Pancreas (tissue), 10 donors: Measurements from ENCODE around the gene C11orf54. TPM values are rescaled to one million over a fixed set of nuclear protein-coding genes. Genes with fewer than 3 reads are reported as not detected.
A peak's percentile ranks its signal among the peaks of the same experiment; 100 is the strongest.

Experiments
- ATAC-seq, 4 donors: fragments of 200-7000 bp; cut with Tn5 transposase; one replicate each; pipeline versions ENCODE4 v1.8.0 to v1.9.1; 2020; ENCODE audit warnings: mild to moderate bottlenecking in 4 of 4, moderate library complexity in 4 of 4
- DNase-seq, 6 donors: peaks; one replicate each; pipeline ENCODE4 v3.0.0-alpha.2; 2020
- FAIRE-seq: peaks from 2 replicates; lab custom pipeline; 2012; peaks lifted over from hg19 to GRCh38; lab: Jason Lieb, UNC
- H3K27ac ChIP-seq, 4 donors: fragments of 200-600 bp; sonication (generic); 1 replicate in 3 of 4; 2 replicates in 1 of 4; pipeline versions ENCODE4 v1.5.0 to v1.8.0; 2020
- H3K27me3 ChIP-seq, 4 donors: fragments of 200-600 bp; one replicate each; pipeline ENCODE4 v1.8.0; 2021
- H3K36me3 ChIP-seq, 3 donors: fragments of 200-600 bp; sonication (generic) in 1 of 3; one replicate each; pipeline versions ENCODE4 v1.5.0 to v1.8.0; 2020 to 2021
- H3K4me1 ChIP-seq, 3 donors: fragments of 200-600 bp; one replicate each; pipeline ENCODE4 v1.8.0; 2021
- H3K4me3 ChIP-seq, 4 donors: fragments of 200-600 bp; sonication (generic) in 2 of 4; one replicate each; pipeline versions ENCODE4 v1.5.0 to v1.8.0; 2020 to 2021
- H3K9me3 ChIP-seq, 4 donors: fragments of 200-600 bp; one replicate each; pipeline ENCODE4 v1.8.0; 2021
- CTCF ChIP-seq, 4 donors: fragments of 200-600 bp; sonication (generic) in 3 of 4; IDR thresholded peaks; one replicate each; pipeline versions ENCODE4 v1.5.0 to v1.8.0; 2021; ENCODE audit warnings: antibody characterized with exemption in 4 of 4
- WGBS, 2 donors: extraction: QIAGEN DNeasy Blood & Tissue Kit; methylation state at CpG; one replicate each; pipeline ENCODE4 v1.1.7; 2013; 5-methylcytosine and 5-hydroxymethylcytosine counted together
- intact Hi-C, 3 donors: fragments of 100-400 bp; cut with DNase I; formaldehyde crosslinking; loops; one replicate each; pipeline versions ENCODE4 v1.11.1 to v1.14.2; 2022
- polyA plus RNA-seq, 2 donors: library from polyadenylated mRNA; stranded (reverse); fragments of 200-250 nt; gene quantifications; one replicate each; pipeline ENCODE4 v1.2.3, GENCODE V29; 2013
- total RNA-seq, 6 donors: library from RNA; stranded (reverse); fragmentation: NEBNext Ultra II Directional in 4 of 6; extraction: Animal tissue kit (Norgen Biotek cat#: 25700) in 4 of 6; gene quantifications; one replicate each; pipeline versions ENCODE4 v1.2.1 to v1.2.4, GENCODE V29; 2021 to 2023
- donor health status: healthy with polysubstance abuse.
- donor health status: DM: no; HTN: no; CAD: no; lungs with moderate emphysema.
- donor health status: DM: no; HTN: no; CAD: no.
- donor health status: control.
- donor health status: control.
- donor health status: Bipolar disorder and iron deficiency.
- donor health status: DM: yes; HTN: yes; CAD: no.
- donor health status: DM: no; HTN: no; CAD: no.
- donor health status: DM: no; HTN: no; CAD: no.
- donor health status: DM: yes; HTN: yes; CAD: no.

The C11orf54 gene
- total RNA-seq: 10 to 100 TPM; 12.5 to 30.9 (median 23.2) TPM
- polyA plus RNA-seq: 10 to 100 TPM; 16.1 to 29.7 TPM

DNA sequence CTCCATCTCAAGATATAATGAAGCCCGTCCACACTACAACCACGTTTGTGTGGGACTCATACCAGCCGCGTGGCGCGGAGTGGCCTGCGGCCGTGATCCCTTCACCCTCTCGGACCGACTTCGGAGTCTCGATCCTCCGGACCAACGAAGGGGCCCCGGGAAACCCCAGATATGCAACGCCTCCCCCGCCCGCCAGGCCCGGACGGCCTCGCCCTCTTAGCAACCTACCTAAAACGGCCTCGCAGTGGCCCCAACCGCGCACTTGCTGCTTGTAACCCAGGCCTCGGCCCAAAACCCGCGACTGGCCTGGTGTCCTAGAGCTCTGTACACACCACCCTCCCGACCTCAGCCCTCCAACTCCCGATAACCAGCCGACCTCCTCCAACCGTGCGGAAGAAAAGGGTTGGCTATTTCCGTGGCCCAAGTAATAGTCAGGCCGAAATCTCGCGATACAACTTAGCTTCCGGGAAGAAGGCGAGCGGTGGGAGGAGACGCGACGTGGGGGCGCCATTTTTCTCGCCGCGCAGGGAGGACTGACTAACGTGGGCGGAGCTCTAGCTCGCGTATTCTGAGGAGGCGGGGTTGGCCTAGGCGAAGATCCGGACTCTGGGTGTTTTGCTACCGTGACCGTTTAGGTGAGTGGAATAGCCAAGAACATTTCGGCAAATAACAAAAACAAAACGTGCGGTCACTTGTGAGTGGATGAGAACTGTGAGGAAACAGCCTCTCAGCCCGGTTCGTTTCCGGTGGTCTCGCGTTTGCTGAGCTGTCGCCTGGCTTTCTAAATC, at the start of gene C11orf54, which contains the start of gene TAF1D:
Gene C11orf54 (plus strand): TSS at position 579 of the 788 bp plus-strand sequence. CDS start 5,722 bp downstream, outside the sequence.
Gene TAF1D (minus strand): TSS at position 402 of the 788 bp plus-strand sequence. CDS start 2,191 bp downstream, outside the sequence.
- peak; percentile 91 to 96 (median 92) for ATAC-seq
- H3K9me3 ChIP-seq: no peaks in the 10 kb centered on the region
- H3K27ac ChIP-seq: peak within 1 kb of the TSS; percentile 85 to 97 (median 96)
- DNase-seq: peak; percentile 94 to 99 (median 98)
- peak within 1 kb of the TSS; percentile 62 to 81 (median 72) for H3K4me3 ChIP-seq
- intact Hi-C loops: no loop called here
- TF ChIP-seq CTCF (IDR thresholded peaks at IDR 0.05): no peak
- H3K36me3 ChIP-seq: peaks cover 2 to 19% (median 10%) of the 10 kb centered on the region in 3 donors
- H3K4me1 ChIP-seq: peaks cover 32 to 53% (median 53%) of the 10 kb centered on the region in 3 donors
- FAIRE-seq: peak; percentile 88
- 0 to 1% methylated on average over 65 of the region's 65 CpGs for WGBS, 2 donors
- no peaks in the 10 kb centered on the region for H3K27me3 ChIP-seq

DNA sequence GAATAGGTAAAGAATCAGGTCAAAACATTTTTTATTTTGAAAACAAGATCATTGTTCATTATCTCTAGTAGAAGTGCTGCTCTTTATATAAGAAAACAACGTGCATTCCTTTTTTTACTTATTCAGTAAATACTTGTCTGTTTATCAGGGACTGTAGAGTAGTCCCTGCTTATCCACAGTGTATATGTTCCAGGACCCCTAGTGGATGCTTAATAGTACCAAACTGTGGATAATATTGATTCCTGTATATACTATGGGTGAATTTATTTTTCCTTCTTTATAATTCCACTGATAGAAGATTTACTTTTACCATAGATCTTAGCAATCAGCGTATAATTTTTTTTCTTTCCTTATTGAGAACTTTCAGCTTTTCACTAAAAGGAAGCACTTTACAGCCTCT, 47.4 kb upstream of the C11orf54 start:
- FAIRE-seq (no peak), DNase-seq (no peak), ATAC-seq (no peak)
- H3K27me3 ChIP-seq: no peaks in the 10 kb centered on the region
- no peak overlapping the region for H3K27ac ChIP-seq
- peaks cover 0 to 41% (median 2%) of the 10 kb centered on the region in 3 donors for H3K36me3 ChIP-seq
- no peak overlapping the region for H3K4me3 ChIP-seq
- H3K9me3 ChIP-seq: no peaks in the 10 kb centered on the region
- H3K4me1 ChIP-seq: no peaks in the 10 kb centered on the region
- intact Hi-C loops: no loop called here
- TF ChIP-seq CTCF (IDR thresholded peaks at IDR 0.05): no peak
- 80 to 87% methylated on average over 2 of the region's 2 CpGs for WGBS, 2 donors

DNA sequence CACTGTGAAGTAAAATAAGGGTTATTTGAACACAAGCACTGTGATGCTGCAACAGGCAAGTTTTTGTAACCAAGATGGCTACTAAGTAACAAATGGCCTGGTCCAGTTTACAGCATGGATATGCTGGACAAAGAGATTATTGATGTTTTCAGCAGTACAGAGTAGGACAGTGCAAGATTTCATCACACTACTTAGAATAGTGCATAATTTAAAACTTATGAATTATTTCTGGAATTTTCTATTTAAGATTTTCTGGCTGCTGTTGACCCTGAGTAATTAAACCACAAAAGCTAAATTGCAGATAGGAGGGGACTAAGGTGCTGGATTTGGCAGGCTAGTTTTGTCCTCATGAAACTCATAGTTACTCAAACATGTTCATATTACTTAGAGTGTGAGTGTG, 46.9 kb upstream of the C11orf54 start:
- Histone ChIP-seq H3K27ac (no peak overlapping the region), H3K9me3 (no peaks in the 10 kb centered on the region), H3K36me3 (peaks cover 0 to 44% (median 2%) of the 10 kb centered on the region in 3 donors), H3K4me1 (no peaks in the 10 kb centered on the region), H3K4me3 (no peak overlapping the region), H3K27me3 (no peaks in the 10 kb centered on the region)
- DNase-seq: no peak
- TF ChIP-seq CTCF (IDR thresholded peaks at IDR 0.05): no peak
- no peak for FAIRE-seq
- intact Hi-C loops: no loop called here
- ATAC-seq: no peak

DNA sequence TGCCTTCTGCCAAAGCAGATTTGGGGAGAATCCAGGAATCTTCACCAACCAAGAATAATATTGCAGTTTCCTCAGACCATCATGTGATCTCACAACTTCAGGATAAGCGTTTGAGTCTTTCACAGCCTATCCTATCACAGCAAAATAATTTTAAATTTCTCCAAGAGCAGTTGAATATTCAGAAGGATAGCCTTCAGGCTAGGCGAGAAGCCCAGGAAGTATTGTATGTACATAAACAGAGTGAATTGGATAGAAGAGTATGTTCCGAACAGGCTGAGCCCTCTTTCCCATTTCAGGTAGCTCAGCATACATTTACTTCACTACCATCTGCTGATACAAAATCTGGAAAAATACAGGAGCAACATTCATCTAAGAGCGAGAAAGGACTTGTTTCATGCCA, 43.9 kb upstream of the C11orf54 start:
- FAIRE-seq (no peak), DNase-seq (no peak), ATAC-seq (no peak)
- Histone ChIP-seq H3K36me3 (peaks cover 0 to 53% (median 2%) of the 10 kb centered on the region in 3 donors), H3K27me3 (no peaks in the 10 kb centered on the region), H3K4me3 (no peak overlapping the region), H3K9me3 (no peaks in the 10 kb centered on the region), H3K4me1 (no peaks in the 10 kb centered on the region), H3K27ac (no peak overlapping the region)
- no peak for TF ChIP-seq CTCF (IDR thresholded peaks at IDR 0.05)
- intact Hi-C loops: no loop called here
- WGBS, 2 donors: 97% methylated on average over 4 of the region's 4 CpGs

DNA sequence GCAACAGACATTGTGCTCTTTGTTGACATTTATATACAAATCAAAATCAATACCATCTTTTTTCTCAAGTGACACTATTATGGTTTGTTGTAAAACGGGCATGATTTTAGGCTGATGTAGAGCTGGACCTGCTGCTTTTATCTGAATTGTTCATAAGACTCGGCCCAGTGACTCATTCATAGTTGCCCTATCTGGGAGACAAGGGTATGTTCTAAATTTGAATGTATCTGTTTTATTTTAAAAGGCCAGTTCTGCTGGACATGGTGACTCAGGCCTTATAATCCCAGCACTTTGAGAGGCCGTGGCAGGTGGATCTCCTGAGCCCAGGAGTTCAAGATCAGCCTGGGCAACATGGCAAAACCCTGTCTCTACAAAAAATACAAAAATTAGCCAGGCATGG, 40.6 kb upstream of the C11orf54 start:
- Histone ChIP-seq H3K4me1 (no peaks in the 10 kb centered on the region), H3K27ac (no peak overlapping the region), H3K4me3 (no peak overlapping the region), H3K9me3 (no peaks in the 10 kb centered on the region), H3K36me3 (peaks cover 0 to 52% (median 2%) of the 10 kb centered on the region in 3 donors), H3K27me3 (no peaks in the 10 kb centered on the region)
- TF ChIP-seq CTCF (IDR thresholded peaks at IDR 0.05): no peak
- DNase-seq (no peak), FAIRE-seq (no peak), ATAC-seq (no peak)
- intact Hi-C loops: no loop called here
- WGBS, 2 donors: 88 to 97% methylated on average over 3 of the region's 3 CpGs
